CD14-positive monocyte (primary cell): ENCODE measurements around the gene ASIC2. TPM values are rescaled to one million over a fixed set of nuclear protein-coding genes. Genes with fewer than 3 reads are reported as not detected.

Experiments used
- DNase-seq, 3 donors: peaks; one replicate each; pipeline ENCODE4 v3.0.0-alpha.2; 2011 to 2022
- H2AFZ ChIP-seq: 2 replicates; pipeline ENCODE4 v1.6.0; 2012; ENCODE audit warnings: mild to moderate bottlenecking, low read depth, low read length, inconsistent platforms; ENCODE audit not compliant: insufficient read depth, poor library complexity, severe bottlenecking
- H3K27ac ChIP-seq, 2 donors: 1 replicate in 1 of 2; 2 replicates in 1 of 2; pipeline ENCODE4 v1.5.1; 2012 to 2013; ENCODE audit warnings: low read length in 2 of 2, control low read depth in 1 of 2, inconsistent platforms in 1 of 2, low read depth in 1 of 2, mild to moderate bottlenecking in 1 of 2
- H3K27me3 ChIP-seq, 2 donors: one replicate each; pipeline versions ENCODE4 v1.6.0 to v1.6.1; 2011 to 2013; ENCODE audit warnings: low read length in 2 of 2; ENCODE audit not compliant: control insufficient read depth in 2 of 2, insufficient read depth in 2 of 2
- H3K36me3 ChIP-seq, 2 donors: replicated peaks in 1 of 2; 1 replicate in 1 of 2; 2 replicates in 1 of 2; pipeline versions ENCODE4 v1.5.1 to v1.6.1; 2012 to 2013; ENCODE audit warnings: low read length in 2 of 2, control low read depth in 1 of 2, inconsistent platforms in 1 of 2, mild to moderate bottlenecking in 1 of 2; ENCODE audit not compliant: insufficient read depth in 2 of 2, control insufficient read depth in 1 of 2
- H3K4me1 ChIP-seq, 2 donors: 1 replicate in 1 of 2; 2 replicates in 1 of 2; pipeline versions ENCODE4 v1.5.1 to v1.6.1; 2012 to 2013; ENCODE audit warnings: low read length in 2 of 2, control low read depth in 1 of 2, inconsistent platforms in 1 of 2, mild to moderate bottlenecking in 1 of 2, moderate library complexity in 1 of 2; ENCODE audit not compliant: insufficient read depth in 2 of 2, control insufficient read depth in 1 of 2
- H3K4me2 ChIP-seq: replicated peaks from 2 replicates; pipeline ENCODE3; 2012; ENCODE audit warnings: low read length, moderate library complexity, mild to moderate bottlenecking; ENCODE audit not compliant: poor library complexity, severe bottlenecking; ENCODE audit errors: extremely low read depth
- H3K4me3 ChIP-seq, 3 experiments: fragments of 200-600 bp in 1 of 3; sonication (generic) in 1 of 3; replicated peaks in 1 of 3; 1 replicate in 2 of 3; 2 replicates in 1 of 3; pipeline ENCODE4 v1.5.1; 2011 to 2013; ENCODE audit warnings: low read length in 3 of 3, mild to moderate bottlenecking in 3 of 3, control low read depth in 2 of 3, low read depth in 2 of 3, inconsistent platforms in 1 of 3, moderate library complexity in 1 of 3
- H3K79me2 ChIP-seq: 2 replicates; pipeline ENCODE4 v1.6.0; 2012; ENCODE audit warnings: mild to moderate bottlenecking, control low read depth, inconsistent platforms, low read length, moderate library complexity; ENCODE audit not compliant: insufficient read depth
- H3K9ac ChIP-seq: 2 replicates; pipeline ENCODE4 v1.6.0; 2017; ENCODE audit warnings: low read length, mild to moderate bottlenecking; ENCODE audit not compliant: insufficient read depth, poor library complexity, severe bottlenecking
- H3K9me3 ChIP-seq, 2 donors: replicated peaks in 1 of 2; 1 replicate in 1 of 2; 2 replicates in 1 of 2; pipeline versions ENCODE4 v1.5.1 to v1.6.1; 2012 to 2013; ENCODE audit warnings: low read length in 2 of 2, control low read depth in 1 of 2; ENCODE audit not compliant: control insufficient read depth in 1 of 2, insufficient read depth in 1 of 2
- H4K20me1 ChIP-seq: 2 replicates; pipeline ENCODE4 v1.6.0; 2012; ENCODE audit warnings: mild to moderate bottlenecking, low read length, control low read depth, moderate library complexity; ENCODE audit not compliant: insufficient read depth
- H3K27ac Mint-ChIP-seq, 7 donors: one replicate each; pipeline ENCODE4 v1.8.0; 2020; ENCODE audit warnings: mild to moderate bottlenecking in 7 of 7, mixed read lengths in 7 of 7, moderate library complexity in 6 of 7, inconsistent platforms in 2 of 7
- H3K27me3 Mint-ChIP-seq, 3 donors: one replicate each; pipeline ENCODE4 v1.8.0; 2021 to 2022; ENCODE audit warnings: low read depth in 3 of 3, mild to moderate bottlenecking in 3 of 3, mixed read lengths in 3 of 3, moderate library complexity in 3 of 3, inconsistent platforms in 1 of 3
- H3K36me3 Mint-ChIP-seq, 2 donors: one replicate each; pipeline ENCODE4 v1.8.0; 2020; ENCODE audit warnings: mixed read lengths in 2 of 2, inconsistent platforms in 1 of 2, mild to moderate bottlenecking in 1 of 2
- H3K4me1 Mint-ChIP-seq: one replicate; pipeline ENCODE4 v1.8.0; 2020; ENCODE audit warnings: mild to moderate bottlenecking, mixed read lengths
- H3K4me3 Mint-ChIP-seq, 2 donors: one replicate each; pipeline ENCODE4 v1.8.0; 2020; ENCODE audit warnings: mild to moderate bottlenecking in 2 of 2, mixed read lengths in 2 of 2, moderate library complexity in 1 of 2
- H3K9me3 Mint-ChIP-seq, 7 donors: one replicate each; pipeline ENCODE4 v1.8.0; 2020 to 2022; ENCODE audit warnings: mixed read lengths in 7 of 7, mild to moderate bottlenecking in 6 of 7, moderate library complexity in 6 of 7, inconsistent platforms in 2 of 7
- CTCF ChIP-seq: fragments of 200-600 bp; IDR thresholded peaks from one replicate; pipeline ENCODE4 v1.8.0; 2022; ENCODE audit warnings: antibody characterized with exemption, mild to moderate bottlenecking
- WGBS: methylation state at CpG from one replicate; pipeline ENCODE4 v1.1.5; 2013; ENCODE audit warnings: missing lambda C conversion rate; ENCODE audit not compliant: insufficient coverage; 5-methylcytosine and 5-hydroxymethylcytosine counted together
- intact Hi-C, 2 donors: fragments of 100-400 bp; cut with micrococcal nuclease; formaldehyde crosslinking; loops; one replicate each; pipeline versions ENCODE4 v1.15.0 to v1.15.1; 2023
- polyA plus RNA-seq, 3 donors: library from polyadenylated mRNA; depleted of rRNA in 1 of 3; unstranded in 2 of 3; stranded (reverse) in 1 of 3; fragments of 300-500 nt in 2 of 3; fragments of >200 nt in 1 of 3; fragmentation: Illumina TruSeq in 2 of 3; gene quantifications; 1 replicate in 2 of 3; 2 replicates in 1 of 3; pipeline ENCODE4 v1.2.3, GENCODE V29; 2012 to 2021

Gene ASIC2
- polyA plus RNA-seq, 3 donors, result not detected

- no peak for DNase-seq
- Histone ChIP-seq H3K4me3 (no peak overlapping the region), H3K36me3 (no peaks in the 10 kb centered on the region), H3K4me2 (no peak overlapping the region), H3K27ac (no peak overlapping the region), H4K20me1 (no peaks in the 10 kb centered on the region), H2AFZ (no peak overlapping the region), H3K4me1 (no peaks in the 10 kb centered on the region), H3K27me3 (no peaks in the 10 kb centered on the region), H3K9me3 (no peaks in the 10 kb centered on the region), H3K79me2 (no peaks in the 10 kb centered on the region), H3K9ac (no peak overlapping the region)
- Mint-ChIP-seq H3K4me1 (no peaks in the 10 kb centered on the region), H3K36me3 (no peaks in the 10 kb centered on the region), H3K27me3 (peaks cover 0 to 8% (median 7%) of the 10 kb centered on the region in 3 donors), H3K27ac (no peak overlapping the region), H3K4me3 (no peak overlapping the region), H3K9me3 (peaks cover 0 to 2% (median 0%) of the 10 kb centered on the region in 7 donors)
- 87% methylated on average over 6 of the region's 8 CpGs for WGBS
- intact Hi-C loops, result no loop called here
- TF ChIP-seq CTCF, result no peak
These were observed 128.8 kb downstream of the ASIC2 start for GRCh38 chr17:33164169-33164881.

GRCh38 chr17:33163533-33164168, 129.4 kb downstream of the ASIC2 start:
- Mint-ChIP-seq H3K9me3 (peaks cover 0 to 2% (median 0%) of the 10 kb centered on the region in 7 donors), H3K4me1 (no peaks in the 10 kb centered on the region), H3K27ac (no peak overlapping the region), H3K4me3 (no peak overlapping the region), H3K36me3 (no peaks in the 10 kb centered on the region), H3K27me3 (peaks cover 0 to 8% (median 7%) of the 10 kb centered on the region in 3 donors)
- Histone ChIP-seq H3K79me2 (no peaks in the 10 kb centered on the region), H3K27ac (no peak overlapping the region), H3K27me3 (no peaks in the 10 kb centered on the region), H3K9me3 (no peaks in the 10 kb centered on the region), H3K9ac (no peak overlapping the region), H3K4me3 (no peak overlapping the region), H2AFZ (no peak overlapping the region), H3K4me2 (no peak overlapping the region), H3K4me1 (no peaks in the 10 kb centered on the region), H3K36me3 (no peaks in the 10 kb centered on the region), H4K20me1 (no peaks in the 10 kb centered on the region)
- no peak for TF ChIP-seq CTCF
- WGBS, result 94% methylated on average over 6 of the region's 10 CpGs
- intact Hi-C loops, result no loop called here
- no peak for DNase-seq
